Neutrophil (primary cell): ENCODE measurements around the gene HYLS1.

Source experiments
- H3K27ac ChIP-seq: fragments of 200-600 bp; sonication (generic); 2 replicates; pipeline ENCODE4 v1.5.1; 2016; ENCODE audit warnings: mild to moderate bottlenecking, moderate library complexity
- H3K27me3 ChIP-seq: fragments of 200-600 bp; sonication (generic); 2 replicates; pipeline ENCODE4 v1.6.0; 2016; ENCODE audit warnings: mild to moderate bottlenecking
- H3K36me3 ChIP-seq: fragments of 200-600 bp; sonication (generic); 2 replicates; pipeline ENCODE4 v1.5.1; 2017
- H3K4me1 ChIP-seq, 2 experiments: fragments of 200-600 bp in 1 of 2; sonication (generic) in 1 of 2; 1 replicate in 1 of 2; 2 replicates in 1 of 2; pipeline versions ENCODE4 v1.5.1 to v1.6.1; 2013 to 2016; ENCODE audit warnings: low read depth in 1 of 2, low read length in 1 of 2, mild to moderate bottlenecking in 1 of 2, moderate library complexity in 1 of 2; ENCODE audit not compliant: control insufficient read depth in 1 of 2, insufficient read depth in 1 of 2
- H3K4me3 ChIP-seq, 2 experiments: fragments of 200-600 bp in 1 of 2; sonication (generic) in 1 of 2; 1 replicate in 1 of 2; 2 replicates in 1 of 2; pipeline ENCODE4 v1.5.1; 2013 to 2016; ENCODE audit warnings: low read depth in 1 of 2, low read length in 1 of 2, mild to moderate bottlenecking in 1 of 2, moderate library complexity in 1 of 2
- H3K9me3 ChIP-seq: fragments of 200-600 bp; sonication (generic); 2 replicates; pipeline ENCODE4 v1.5.1; 2016
- CTCF ChIP-seq: fragments of 200-600 bp; sonication (generic); IDR thresholded peaks from 2 replicates; pipeline ENCODE4 v1.5.1; 2016; ENCODE audit warnings: antibody characterized with exemption

The HYLS1 gene

DNA sequence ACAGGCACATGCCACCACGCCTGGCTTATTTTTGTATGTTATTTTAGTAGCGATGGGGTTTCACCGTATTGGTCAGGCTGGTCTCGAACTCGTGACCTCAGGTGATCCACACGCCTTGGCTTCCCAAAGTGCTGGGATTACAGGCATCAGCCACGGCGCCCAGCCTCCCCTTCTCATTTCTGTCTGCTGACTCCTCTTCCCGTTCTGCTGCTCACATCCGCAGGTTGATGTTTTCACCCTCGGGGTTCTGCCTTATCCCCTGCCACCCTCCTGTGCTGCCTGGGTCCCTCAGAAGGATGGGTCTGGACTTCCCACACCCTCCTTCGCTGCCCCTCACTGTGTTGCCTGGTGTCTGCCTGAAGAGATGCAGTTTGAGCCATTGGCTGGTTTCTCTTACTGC lies 39.2 kb downstream of the HYLS1 start:
- peaks cover 7% of the 10 kb centered on the region for H3K27me3 ChIP-seq

GRCh38 chr11:125929445-125930075 lies 42.1 kb downstream of the HYLS1 start:
- H3K4me3 ChIP-seq, result no peak overlapping the region
- H3K27ac ChIP-seq, result no peak overlapping the region
- no peaks in the 10 kb centered on the region for H3K9me3 ChIP-seq
- H3K27me3 ChIP-seq, result no peaks in the 10 kb centered on the region
- TF ChIP-seq CTCF, result no peak
- peaks cover 0 to 6% of the 10 kb centered on the region in 2 experiments for H3K4me1 ChIP-seq
- no peaks in the 10 kb centered on the region for H3K36me3 ChIP-seq

More for the DNA sequence above, 39.2 kb downstream of the HYLS1 start:
- Histone ChIP-seq H3K4me1 (peaks cover 0 to 6% of the 10 kb centered on the region in 2 experiments), H3K36me3 (no peaks in the 10 kb centered on the region), H3K4me3 (no peak overlapping the region), H3K9me3 (no peaks in the 10 kb centered on the region), H3K27ac (no peak overlapping the region)
- TF ChIP-seq CTCF, result no peak

DNA sequence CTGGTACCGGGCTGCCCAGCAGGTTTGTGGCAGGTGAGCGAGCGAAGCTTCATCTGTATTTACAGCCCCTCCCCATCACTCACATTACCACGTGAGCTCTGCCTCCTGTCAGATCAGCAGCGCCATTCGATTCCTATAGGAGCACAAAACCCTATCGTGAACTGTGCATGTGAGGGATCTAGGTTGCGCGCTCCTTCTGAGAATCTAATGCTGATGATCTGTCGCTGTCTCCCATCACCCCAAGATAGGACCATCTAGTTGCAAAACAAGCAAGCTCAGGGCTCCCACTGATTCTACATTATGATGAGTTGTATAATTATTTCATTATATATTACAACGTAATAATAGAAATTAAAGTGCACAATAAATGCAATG lies 42.6 kb downstream of the HYLS1 start:
- Histone ChIP-seq H3K4me1 (peaks cover 0 to 6% of the 10 kb centered on the region in 2 experiments), H3K9me3 (no peaks in the 10 kb centered on the region), H3K4me3 (no peak overlapping the region), H3K27ac (no peak overlapping the region), H3K36me3 (no peaks in the 10 kb centered on the region), H3K27me3 (no peaks in the 10 kb centered on the region)
- no peak for TF ChIP-seq CTCF

GRCh38 chr11:125931116-125931515 lies 43.6 kb downstream of the HYLS1 start:
- TF ChIP-seq CTCF, result no peak
- H3K27ac ChIP-seq, result no peak overlapping the region
- no peaks in the 10 kb centered on the region for H3K36me3 ChIP-seq
- H3K27me3 ChIP-seq, result no peaks in the 10 kb centered on the region
- H3K4me1 ChIP-seq, result peaks cover 0 to 6% of the 10 kb centered on the region in 2 experiments
- H3K9me3 ChIP-seq, result no peaks in the 10 kb centered on the region
- no peak overlapping the region for H3K4me3 ChIP-seq

DNA sequence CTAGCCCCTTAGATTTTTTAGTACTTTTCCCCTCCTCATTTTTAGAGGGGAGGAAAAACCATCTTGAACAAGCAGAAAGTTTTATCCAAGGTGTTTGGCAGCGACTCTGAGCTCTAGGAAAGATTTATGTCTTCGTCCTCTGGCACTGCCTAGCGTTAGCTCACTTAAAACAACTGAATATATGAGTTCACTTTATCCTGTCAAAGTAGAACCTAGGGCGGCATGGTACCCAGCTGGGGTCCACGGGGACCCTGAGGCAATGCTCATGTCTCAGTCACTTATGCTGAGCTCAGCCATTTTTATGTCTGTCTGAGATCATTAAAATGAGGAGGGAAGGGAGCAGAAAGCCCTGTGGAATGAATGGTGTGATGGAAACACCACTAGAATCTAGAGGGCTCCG lies 44.2 kb downstream of the HYLS1 start:
- no peak for TF ChIP-seq CTCF
- Histone ChIP-seq H3K9me3 (no peaks in the 10 kb centered on the region), H3K36me3 (no peaks in the 10 kb centered on the region), H3K27me3 (no peaks in the 10 kb centered on the region), H3K4me1 (peaks cover 0 to 6% of the 10 kb centered on the region in 2 experiments), H3K4me3 (no peak overlapping the region), H3K27ac (no peak overlapping the region)
